ENCODE results near the gene PTPRK. TPM values are rescaled to one million over a fixed set of nuclear protein-coding genes. Genes with fewer than 3 reads are reported as not detected.
"Not testable (repeated sequence)": the region's sequence is repeated elsewhere in the genome, so short reads cannot be mapped to it uniquely, and the experiment has no call there.

Gene PTPRK
- polyA plus RNA-seq, 1 donor from 2014 or later = 10.2 TPM

DNA sequence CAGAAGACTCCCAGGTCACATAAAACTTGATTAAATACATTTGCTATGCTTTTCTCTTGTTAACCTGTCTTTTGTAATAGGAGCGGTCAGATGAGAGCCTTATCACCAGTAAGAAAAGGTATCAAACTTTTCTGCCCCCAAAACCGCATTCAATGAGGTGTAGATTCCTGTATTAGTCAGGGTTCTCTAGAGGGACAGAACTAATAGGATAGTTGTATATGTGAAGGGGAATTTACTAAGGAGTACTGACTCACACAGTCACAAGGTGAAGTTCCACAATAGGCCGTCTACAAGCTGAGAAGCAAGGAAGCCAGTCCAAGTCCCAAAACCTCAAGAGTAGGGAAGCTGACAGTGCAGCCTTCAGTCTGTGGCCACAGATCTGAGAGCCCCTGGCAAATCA lies 32.7 kb downstream of the PTPRK start:
- Mint-ChIP-seq H3K9me3 (no peaks in the 10 kb centered on the region), H3K27ac (no peak overlapping the region), H3K27me3 (no peaks in the 10 kb centered on the region), H3K4me1 (peaks cover 0 to 2% (median 0%) of the 10 kb centered on the region in 3 donors), H3K4me3 (no peak overlapping the region), H3K36me3 (no peaks in the 10 kb centered on the region)

DNA sequence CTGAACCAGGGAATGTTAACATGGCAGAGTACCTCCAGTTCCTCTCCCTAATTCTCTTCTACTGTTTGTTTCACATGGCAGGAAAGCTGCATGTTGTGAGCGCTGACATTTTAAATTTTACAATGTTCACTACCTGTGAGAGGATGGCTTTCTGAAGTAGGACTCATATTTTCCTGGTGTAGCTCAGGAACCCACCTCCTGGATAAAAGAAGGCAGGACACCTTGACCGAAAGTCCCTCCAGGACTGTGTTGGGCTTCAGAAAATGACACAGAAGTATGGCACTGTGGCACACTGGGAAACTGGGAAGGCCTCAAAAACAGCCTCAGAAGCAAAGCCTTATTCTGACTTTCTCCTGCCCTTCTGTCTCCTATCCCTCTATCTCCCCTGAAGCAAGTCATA lies 33.3 kb downstream of the PTPRK start:
- H3K4me3 Mint-ChIP-seq = no peak overlapping the region
- no peaks in the 10 kb centered on the region for H3K9me3 Mint-ChIP-seq
- H3K4me1 Mint-ChIP-seq = peaks cover 0 to 2% (median 0%) of the 10 kb centered on the region in 3 donors
- H3K27ac Mint-ChIP-seq = no peak overlapping the region
- H3K36me3 Mint-ChIP-seq = no peaks in the 10 kb centered on the region
- H3K27me3 Mint-ChIP-seq = no peaks in the 10 kb centered on the region

DNA sequence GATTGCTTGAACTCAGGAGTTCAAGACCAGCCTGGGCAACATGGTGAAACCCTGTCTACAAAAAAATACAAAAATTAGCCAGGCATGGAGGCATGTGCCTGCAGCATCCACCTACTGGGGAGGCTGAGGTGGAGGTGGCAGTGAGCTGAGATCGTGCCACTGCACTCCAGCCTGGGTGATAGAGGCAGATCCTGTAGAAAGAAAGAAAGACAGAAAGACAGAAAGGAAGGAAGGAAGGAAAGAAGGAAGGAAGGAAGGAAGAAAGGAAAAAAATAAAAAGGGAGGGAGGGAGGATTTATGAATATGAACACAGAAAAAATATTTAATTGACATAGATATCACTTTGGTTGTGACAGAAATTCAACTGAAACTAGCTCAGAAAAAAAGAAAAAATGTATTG lies 33.8 kb downstream of the PTPRK start:
- not testable (repeated sequence) for H3K9me3 Mint-ChIP-seq, H3K27ac Mint-ChIP-seq, H3K27me3 Mint-ChIP-seq, H3K36me3 Mint-ChIP-seq, H3K4me1 Mint-ChIP-seq, H3K4me3 Mint-ChIP-seq

DNA sequence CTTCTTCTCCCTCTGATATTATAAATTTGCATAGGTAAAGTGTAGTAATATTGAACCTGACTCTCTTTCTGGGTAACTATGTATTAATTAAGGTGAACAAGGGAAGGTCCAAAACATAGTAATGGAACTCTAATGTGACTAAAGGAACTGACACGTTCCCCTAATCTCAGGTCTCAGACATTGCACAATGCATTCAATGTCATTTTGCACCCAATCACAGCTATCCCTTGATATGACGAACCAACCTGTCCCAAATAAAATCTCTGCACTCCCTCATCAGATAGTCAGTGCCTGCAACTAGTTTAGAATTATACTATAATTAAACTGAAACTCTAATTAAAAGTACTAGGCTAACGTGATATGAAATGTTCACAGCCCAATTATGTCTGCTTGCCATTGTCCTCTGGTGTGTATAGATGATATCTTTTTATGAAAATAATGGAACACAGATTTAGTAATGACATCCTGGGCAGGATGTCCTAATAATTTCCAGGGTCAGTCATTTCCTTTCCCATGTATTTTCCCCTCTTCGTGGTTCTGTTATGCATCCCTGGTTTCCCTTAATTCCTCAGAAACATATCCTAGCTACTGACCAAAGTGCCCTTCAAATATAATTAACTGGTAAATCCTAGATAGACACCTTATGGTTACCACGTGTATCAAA lies 36.8 kb downstream of the PTPRK start:
- H3K27me3 Mint-ChIP-seq = no peaks in the 10 kb centered on the region
- H3K36me3 Mint-ChIP-seq = no peaks in the 10 kb centered on the region
- H3K9me3 Mint-ChIP-seq = no peaks in the 10 kb centered on the region
- H3K27ac Mint-ChIP-seq = no peak overlapping the region
- no peak overlapping the region for H3K4me3 Mint-ChIP-seq
- H3K4me1 Mint-ChIP-seq = no peaks in the 10 kb centered on the region

DNA sequence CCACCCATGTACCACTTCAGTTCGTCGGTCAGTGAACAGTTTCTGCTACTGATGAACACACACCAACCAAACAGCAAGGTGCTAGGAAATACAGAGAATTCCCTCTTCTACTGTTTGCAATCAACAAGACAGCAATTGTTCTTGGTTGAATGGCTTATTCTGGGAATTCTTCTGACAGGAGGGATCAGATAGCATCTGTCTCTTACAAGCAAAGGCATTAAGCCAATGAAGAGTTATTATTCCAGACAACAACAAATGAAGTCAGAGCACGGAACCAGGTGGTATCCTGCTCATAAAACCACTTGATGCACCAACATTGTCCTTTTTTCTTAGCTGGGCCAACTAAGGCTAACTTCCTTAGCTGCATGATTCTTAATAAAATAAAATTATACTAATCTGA lies 37.8 kb downstream of the PTPRK start:
- no peaks in the 10 kb centered on the region for H3K36me3 Mint-ChIP-seq
- peaks cover 0 to 6% (median 0%) of the 10 kb centered on the region in 3 donors for H3K4me1 Mint-ChIP-seq
- no peaks in the 10 kb centered on the region for H3K9me3 Mint-ChIP-seq
- no peak overlapping the region for H3K27ac Mint-ChIP-seq
- H3K4me3 Mint-ChIP-seq = no peak overlapping the region
- H3K27me3 Mint-ChIP-seq = no peaks in the 10 kb centered on the region

DNA sequence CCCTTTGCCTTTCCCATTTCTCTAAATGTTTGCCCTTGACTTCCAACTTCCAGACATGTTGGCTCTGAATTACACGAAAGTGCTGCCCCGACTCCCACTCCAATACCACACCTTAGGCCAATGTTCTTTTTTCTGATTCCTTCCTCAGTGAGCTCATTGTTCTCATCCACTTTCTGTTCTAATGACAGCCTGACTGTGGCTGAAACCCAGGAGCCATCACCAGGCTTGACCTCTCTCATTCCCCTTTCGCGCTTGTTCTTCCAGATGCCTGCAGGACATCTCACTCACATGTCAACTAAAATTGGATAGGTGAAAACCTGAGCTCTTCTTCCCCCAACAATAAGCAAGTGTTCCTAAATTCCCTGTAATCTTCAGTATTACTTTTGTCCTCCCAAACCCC lies 40.4 kb downstream of the PTPRK start:
- H3K9me3 Mint-ChIP-seq = no peaks in the 10 kb centered on the region
- H3K4me3 Mint-ChIP-seq = no peak overlapping the region
- H3K36me3 Mint-ChIP-seq = no peaks in the 10 kb centered on the region
- peaks cover 0 to 6% (median 0%) of the 10 kb centered on the region in 3 donors for H3K4me1 Mint-ChIP-seq
- no peaks in the 10 kb centered on the region for H3K27me3 Mint-ChIP-seq
- no peak overlapping the region for H3K27ac Mint-ChIP-seq

DNA sequence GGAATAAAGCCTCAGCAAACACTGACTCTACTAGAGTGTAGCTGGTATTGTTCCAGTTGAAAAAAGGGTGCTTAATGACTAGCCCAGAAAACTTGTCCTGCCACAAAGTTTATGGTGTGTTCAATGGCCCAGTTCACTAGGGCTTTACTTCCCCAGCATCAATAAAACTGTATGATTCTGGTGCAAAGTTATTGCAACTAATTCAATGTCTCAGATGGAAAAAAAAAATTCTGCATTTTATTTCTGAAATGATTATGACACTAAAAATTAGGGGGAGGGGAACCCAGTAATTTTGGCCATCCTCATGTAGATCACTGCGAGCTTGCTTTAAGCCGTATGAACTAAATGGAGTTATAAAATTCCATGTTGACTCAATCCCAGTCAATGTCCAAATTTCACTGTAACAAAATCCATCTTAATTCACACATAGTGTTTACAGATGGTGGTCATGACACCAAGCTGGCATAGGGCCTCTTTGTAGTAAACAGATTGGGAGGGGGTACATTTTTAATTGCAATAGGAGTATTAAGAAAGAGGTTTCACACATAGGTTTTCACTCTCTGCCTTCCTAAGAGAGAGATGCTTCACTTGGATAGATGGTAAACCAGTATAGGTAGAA lies 41.2 kb downstream of the PTPRK start:
- H3K4me1 Mint-ChIP-seq = peaks cover 0 to 6% (median 0%) of the 10 kb centered on the region in 3 donors
- H3K36me3 Mint-ChIP-seq = no peaks in the 10 kb centered on the region
- no peak overlapping the region for H3K4me3 Mint-ChIP-seq
- H3K27ac Mint-ChIP-seq = no peak overlapping the region
- no peaks in the 10 kb centered on the region for H3K9me3 Mint-ChIP-seq
- H3K27me3 Mint-ChIP-seq = no peaks in the 10 kb centered on the region

DNA sequence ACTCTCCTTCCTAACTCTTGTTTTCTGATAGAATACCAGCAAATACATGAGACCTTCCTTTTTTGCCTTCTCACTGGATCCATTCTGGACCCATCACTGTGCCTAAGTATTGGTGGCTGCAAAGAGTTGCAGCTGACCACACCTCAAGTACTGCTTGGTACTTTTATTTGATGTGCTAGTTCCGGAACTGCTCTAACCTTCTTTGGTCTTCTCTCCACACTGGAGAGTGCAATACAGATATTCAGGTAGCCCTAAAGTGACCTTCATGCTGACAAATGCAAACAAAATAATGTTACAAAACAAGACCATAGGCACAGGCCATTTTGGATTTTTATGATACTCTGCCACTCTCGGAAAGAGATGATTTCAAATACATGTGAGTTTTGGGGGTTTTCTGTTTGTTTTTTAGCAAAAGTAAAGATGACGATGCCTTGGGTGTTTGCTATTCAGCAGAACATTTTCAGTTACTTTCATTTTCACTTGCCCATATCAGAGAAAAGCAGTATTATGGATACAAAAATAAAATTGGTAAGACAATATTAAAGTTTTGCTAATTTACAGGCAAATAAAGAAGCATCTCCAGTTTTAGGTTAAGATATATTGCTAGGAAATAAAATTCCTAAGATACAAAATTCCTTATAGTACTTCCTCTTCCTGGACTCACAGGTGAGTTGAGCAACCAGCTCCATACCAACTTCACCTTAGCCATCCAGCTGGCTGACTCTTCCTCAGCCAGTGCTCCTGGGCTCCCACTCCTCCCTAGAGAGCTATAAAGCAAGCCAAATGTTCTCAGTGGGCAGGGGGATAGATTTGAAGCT lies 42.0 kb downstream of the PTPRK start:
- peaks cover 0 to 6% (median 0%) of the 10 kb centered on the region in 3 donors for H3K4me1 Mint-ChIP-seq
- no peaks in the 10 kb centered on the region for H3K9me3 Mint-ChIP-seq
- H3K36me3 Mint-ChIP-seq = no peaks in the 10 kb centered on the region
- peak overlapping the region in 2 of 4 donors; percentile 8 to 56 for H3K4me3 Mint-ChIP-seq
- H3K27ac Mint-ChIP-seq = no peak overlapping the region
- H3K27me3 Mint-ChIP-seq = no peaks in the 10 kb centered on the region

DNA sequence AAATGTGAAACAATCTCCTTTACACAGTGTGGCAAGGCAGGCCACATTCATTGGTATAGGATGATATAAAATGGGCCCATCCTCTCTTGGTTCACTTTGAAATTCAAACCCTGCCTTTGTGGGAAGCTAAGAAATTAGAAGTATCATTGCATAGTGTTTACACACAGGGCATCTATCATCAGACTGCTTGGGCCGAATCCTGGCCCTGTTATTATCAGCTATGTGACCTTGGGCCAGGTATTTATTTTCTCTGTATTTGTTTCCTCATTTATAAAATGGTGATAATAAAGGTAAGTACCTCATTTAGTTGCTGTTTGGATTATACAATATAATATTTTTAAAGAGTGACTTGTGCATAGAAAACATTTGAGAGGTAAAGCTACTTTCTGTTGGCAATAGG lies 45.5 kb downstream of the PTPRK start:
- H3K9me3 Mint-ChIP-seq = no peaks in the 10 kb centered on the region
- no peaks in the 10 kb centered on the region for H3K36me3 Mint-ChIP-seq
- no peak overlapping the region for H3K4me3 Mint-ChIP-seq
- H3K4me1 Mint-ChIP-seq = peaks cover 0 to 6% (median 0%) of the 10 kb centered on the region in 3 donors
- H3K27me3 Mint-ChIP-seq = no peaks in the 10 kb centered on the region
- H3K27ac Mint-ChIP-seq = no peak overlapping the region

DNA sequence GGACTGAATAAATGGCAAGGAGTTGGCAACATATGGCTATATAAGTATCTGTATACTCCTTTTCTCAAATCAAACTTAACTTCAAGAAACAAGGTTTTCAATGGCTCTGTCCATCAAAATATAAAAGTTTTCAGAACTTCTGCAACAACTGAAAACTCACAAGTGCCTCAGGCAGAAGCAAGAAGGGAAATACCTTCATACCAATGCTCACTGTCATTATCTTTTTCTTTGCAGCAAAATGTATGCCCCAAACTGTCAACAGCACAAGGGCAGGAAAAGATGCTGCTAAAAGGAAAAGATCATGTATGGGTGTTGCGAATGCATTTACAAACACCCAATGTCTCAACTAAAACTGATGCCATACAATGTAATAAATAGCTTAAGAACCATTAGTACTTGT lies 45.9 kb downstream of the PTPRK start:
- Mint-ChIP-seq H3K27ac (no peak overlapping the region), H3K36me3 (no peaks in the 10 kb centered on the region), H3K4me3 (no peak overlapping the region), H3K27me3 (no peaks in the 10 kb centered on the region), H3K4me1 (peaks cover 0 to 6% (median 0%) of the 10 kb centered on the region in 3 donors), H3K9me3 (no peaks in the 10 kb centered on the region)

DNA sequence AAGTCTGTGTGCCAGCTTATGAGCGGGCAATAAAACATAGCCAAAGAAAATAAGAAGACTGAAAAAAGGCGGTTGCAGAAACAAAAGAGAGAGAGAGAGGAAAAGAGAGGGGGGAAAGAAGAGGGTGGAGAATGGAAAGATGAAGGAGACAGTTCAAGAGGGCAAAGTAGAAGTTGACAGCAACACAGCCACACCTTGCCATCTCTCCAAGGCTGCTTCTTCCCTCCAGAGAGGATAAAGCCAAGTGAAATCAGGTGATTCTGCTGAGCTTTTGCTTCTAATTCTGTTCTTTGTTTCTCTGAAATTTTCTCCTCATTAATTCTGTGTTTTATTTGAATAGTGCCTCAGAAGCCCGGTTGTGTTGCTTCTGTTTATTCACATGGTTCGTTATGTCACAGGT lies 48.5 kb downstream of the PTPRK start:
- Mint-ChIP-seq H3K27me3 (no peaks in the 10 kb centered on the region), H3K4me1 (no peaks in the 10 kb centered on the region), H3K4me3 (no peak overlapping the region), H3K9me3 (no peaks in the 10 kb centered on the region), H3K27ac (no peak overlapping the region), H3K36me3 (no peaks in the 10 kb centered on the region)

DNA sequence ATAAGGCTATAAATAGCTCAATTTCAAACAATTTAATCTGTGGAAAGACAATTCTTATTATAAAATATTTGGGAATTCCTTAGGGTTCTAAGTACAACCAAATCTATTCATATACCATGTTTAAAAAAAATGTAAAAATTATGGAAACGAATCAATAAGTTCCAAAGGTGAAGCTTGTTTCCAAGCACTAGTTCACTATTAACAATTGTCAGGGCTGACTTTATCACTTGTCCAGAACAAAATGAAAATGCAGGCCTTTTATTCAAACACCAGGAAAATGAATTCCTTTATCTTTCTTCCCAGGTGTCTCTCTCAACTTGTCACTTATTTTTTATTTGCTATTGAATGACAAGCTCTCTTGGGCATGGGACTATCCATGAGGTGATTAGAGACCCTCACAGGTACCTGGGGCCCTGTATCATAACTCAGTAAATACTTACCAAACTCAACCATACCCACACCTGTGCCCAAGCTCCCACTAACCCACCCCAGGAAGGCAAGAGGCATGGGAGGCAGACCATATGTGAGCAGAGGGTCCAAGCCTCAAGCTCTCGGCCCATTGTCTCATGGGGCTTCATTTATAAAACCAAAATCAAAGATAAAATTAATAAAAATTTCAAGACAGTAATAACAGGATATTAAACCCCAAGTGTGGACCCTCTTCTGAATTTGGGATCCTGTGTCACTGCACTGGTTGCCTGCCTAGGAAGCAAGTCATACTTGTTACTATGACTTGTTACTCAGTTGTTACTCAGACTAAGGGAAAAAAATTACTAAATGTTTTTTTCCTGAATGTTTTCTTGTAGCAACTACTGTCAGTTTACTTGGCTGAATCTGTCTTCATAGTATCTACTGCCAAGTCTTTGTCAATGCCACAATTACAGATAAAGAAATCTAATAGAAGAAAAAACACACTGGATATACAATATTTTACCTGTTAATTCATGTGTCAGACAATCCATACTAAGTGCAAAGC lies 54.7 kb downstream of the PTPRK start:
- H3K27ac Mint-ChIP-seq = no peak overlapping the region
- no peaks in the 10 kb centered on the region for H3K36me3 Mint-ChIP-seq
- H3K9me3 Mint-ChIP-seq = peaks cover 0 to 2% (median 0%) of the 10 kb centered on the region in 3 donors
- no peaks in the 10 kb centered on the region for H3K27me3 Mint-ChIP-seq
- no peak overlapping the region for H3K4me3 Mint-ChIP-seq
- no peaks in the 10 kb centered on the region for H3K4me1 Mint-ChIP-seq

DNA sequence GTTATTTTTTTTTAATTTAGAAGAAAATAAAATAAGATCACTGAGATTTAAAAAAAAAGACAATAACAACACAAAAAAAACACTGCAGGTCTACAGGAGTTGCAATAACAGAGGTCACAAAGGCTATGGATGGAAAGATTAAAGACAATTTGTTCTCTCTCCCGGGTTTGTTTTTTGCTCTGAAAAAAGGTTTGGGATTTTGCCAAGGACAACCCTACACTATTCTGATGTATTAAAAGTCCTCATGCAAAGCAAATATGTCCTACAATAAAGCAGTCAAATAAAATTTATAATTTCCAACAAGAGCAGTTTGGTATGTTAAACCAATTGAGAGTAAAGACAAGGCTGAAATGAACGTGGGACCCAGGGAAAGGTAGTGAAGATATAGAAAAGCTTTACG lies 55.6 kb downstream of the PTPRK start:
- Mint-ChIP-seq H3K27me3 (no peaks in the 10 kb centered on the region), H3K36me3 (no peaks in the 10 kb centered on the region), H3K27ac (no peak overlapping the region), H3K4me1 (no peaks in the 10 kb centered on the region), H3K9me3 (peaks cover 0 to 2% (median 0%) of the 10 kb centered on the region in 3 donors), H3K4me3 (no peak overlapping the region)

DNA sequence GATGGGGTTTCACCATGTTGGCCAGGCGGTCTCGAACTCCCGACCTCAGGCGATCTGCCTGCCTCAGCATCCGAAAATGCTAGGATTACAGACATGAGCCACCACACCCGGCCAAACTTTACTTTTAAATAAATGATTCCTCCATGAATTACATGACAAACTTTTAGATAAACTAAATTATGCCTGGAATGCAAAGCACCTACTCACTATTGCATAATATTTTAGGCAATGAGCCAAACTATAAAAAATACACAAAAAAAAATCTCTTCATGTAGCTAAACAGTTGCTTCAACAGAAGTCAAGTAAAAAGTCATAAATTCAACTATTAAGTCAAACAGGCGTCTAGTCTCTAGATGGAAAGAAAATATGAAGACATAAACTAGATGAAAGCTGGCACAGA lies 56.5 kb downstream of the PTPRK start:
- no peaks in the 10 kb centered on the region for H3K27me3 Mint-ChIP-seq
- no peaks in the 10 kb centered on the region for H3K36me3 Mint-ChIP-seq
- peaks cover 0 to 2% (median 0%) of the 10 kb centered on the region in 3 donors for H3K9me3 Mint-ChIP-seq
- no peaks in the 10 kb centered on the region for H3K4me1 Mint-ChIP-seq
- H3K27ac Mint-ChIP-seq = no peak overlapping the region
- no peak overlapping the region for H3K4me3 Mint-ChIP-seq

DNA sequence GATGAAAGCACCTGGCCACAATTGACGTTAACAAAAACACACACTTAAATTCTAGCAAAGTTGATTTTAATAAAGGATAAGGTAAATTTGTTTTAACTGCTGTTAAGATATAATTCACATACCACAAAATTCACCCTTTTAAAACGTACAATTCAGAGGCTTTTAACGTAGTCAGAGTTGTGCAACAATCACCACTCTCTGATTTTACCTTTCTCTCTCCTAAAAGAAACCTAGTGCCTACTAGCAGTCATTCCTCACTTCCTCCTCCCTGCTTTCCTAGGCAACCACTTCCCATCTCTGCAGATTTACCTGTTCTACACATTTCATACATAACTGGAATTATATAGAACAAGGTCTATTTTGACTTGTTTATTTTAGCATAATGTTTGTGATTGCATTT lies 58.9 kb downstream of the PTPRK start:
- Mint-ChIP-seq H3K36me3 (no peaks in the 10 kb centered on the region), H3K27ac (no peak overlapping the region), H3K27me3 (no peaks in the 10 kb centered on the region), H3K4me3 (no peak overlapping the region), H3K4me1 (no peaks in the 10 kb centered on the region), H3K9me3 (peaks cover 0 to 2% (median 0%) of the 10 kb centered on the region in 3 donors)
